ENCODE data around the gene CLEC2B.

CLEC2B gene

DNA sequence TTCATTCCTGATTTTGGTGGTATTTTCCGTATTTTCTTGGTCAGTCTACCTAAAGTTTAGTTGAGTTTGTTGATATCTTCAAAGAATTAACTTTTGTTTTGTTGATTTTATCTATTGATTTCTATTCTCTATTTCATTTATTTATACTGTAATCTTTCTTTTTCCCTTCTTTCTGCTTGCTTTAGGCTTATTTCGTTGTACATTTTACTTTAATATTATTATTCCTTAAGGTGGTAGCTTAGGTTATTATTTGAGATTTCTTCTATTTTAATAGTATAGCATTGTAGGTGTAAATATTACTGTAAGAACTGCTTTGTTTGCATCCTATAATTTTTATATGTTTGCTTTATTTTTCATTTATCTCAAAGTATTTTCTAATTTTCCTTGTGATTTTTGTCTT lies 63.3 kb downstream of the CLEC2B start:
- no peak for DNase-seq

Measured in activated CD4-positive, CD25-positive, alpha-beta regulatory T cell (primary cell).